ENCODE results near the gene MEIOSIN. TPM values are rescaled to one million over a fixed set of nuclear protein-coding genes. Genes with fewer than 3 reads are reported as not detected.

MEIOSIN gene
- total and polyA plus RNA-seq, 4 donors = not detected

- TF ChIP-seq, protein P1, sequence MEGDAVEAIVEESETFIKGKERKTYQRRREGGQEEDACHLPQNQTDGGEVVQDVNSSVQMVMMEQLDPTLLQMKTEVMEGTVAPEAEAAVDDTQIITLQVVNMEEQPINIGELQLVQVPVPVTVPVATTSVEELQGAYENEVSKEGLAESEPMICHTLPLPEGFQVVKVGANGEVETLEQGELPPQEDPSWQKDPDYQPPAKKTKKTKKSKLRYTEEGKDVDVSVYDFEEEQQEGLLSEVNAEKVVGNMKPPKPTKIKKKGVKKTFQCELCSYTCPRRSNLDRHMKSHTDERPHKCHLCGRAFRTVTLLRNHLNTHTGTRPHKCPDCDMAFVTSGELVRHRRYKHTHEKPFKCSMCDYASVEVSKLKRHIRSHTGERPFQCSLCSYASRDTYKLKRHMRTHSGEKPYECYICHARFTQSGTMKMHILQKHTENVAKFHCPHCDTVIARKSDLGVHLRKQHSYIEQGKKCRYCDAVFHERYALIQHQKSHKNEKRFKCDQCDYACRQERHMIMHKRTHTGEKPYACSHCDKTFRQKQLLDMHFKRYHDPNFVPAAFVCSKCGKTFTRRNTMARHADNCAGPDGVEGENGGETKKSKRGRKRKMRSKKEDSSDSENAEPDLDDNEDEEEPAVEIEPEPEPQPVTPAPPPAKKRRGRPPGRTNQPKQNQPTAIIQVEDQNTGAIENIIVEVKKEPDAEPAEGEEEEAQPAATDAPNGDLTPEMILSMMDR (IDR thresholded peaks at IDR 0.05; ENCODE audit: control extremely low read depth, extremely low read depth) = no peak
- ATAC-seq (ENCODE audit: insufficient read depth, low FRiP score) = no peak
- Histone ChIP-seq H3K36me3 (ENCODE audit: control insufficient read depth in 4 of 4, insufficient read depth in 4 of 4, low read length in 4 of 4) (peaks cover 0 to 3% (median 1%) of the 10 kb centered on the region in 4 donors), H3K9ac (ENCODE audit: insufficient read depth in 1 of 2, low read length in 2 of 2) (peak overlapping the region in 1 of 2 donors; percentile 79), H3K9me3 (ENCODE audit: control insufficient read depth in 4 of 4, insufficient read depth in 3 of 4, low read length in 3 of 4) (no peaks in the 10 kb centered on the region), H3K4me1 (ENCODE audit: control insufficient read depth in 5 of 5, insufficient read depth in 5 of 5, low read length in 5 of 5) (peaks cover 2 to 52% (median 11%) of the 10 kb centered on the region in 5 donors), H3K27ac (ENCODE audit: low read depth in 1 of 2, low read length in 1 of 2) (peak overlapping the region; percentile 74 to 87), H3K27me3 (ENCODE audit: control insufficient read depth in 3 of 3, insufficient read depth in 3 of 3, low read length in 2 of 3) (no peaks in the 10 kb centered on the region), H3K4me3 (peak overlapping the region; percentile 59)
- peak; percentile 88 to 94 (median 90) for DNase-seq
- WGBS, 2 donors = 17 to 27% methylated on average over 24 to 31 of the region's 31 CpGs
Measured at GRCh38 chr19:45767410-45767880, 34.2 kb downstream of the MEIOSIN start.

- peak; percentile 74 to 87 (median 77) for DNase-seq
- peaks cover 0 to 5% (median 2%) of the 10 kb centered on the region in 4 donors for H3K36me3 ChIP-seq (ENCODE audit: control insufficient read depth in 4 of 4, insufficient read depth in 4 of 4, low read length in 4 of 4)
- H3K9me3 ChIP-seq (ENCODE audit: control insufficient read depth in 4 of 4, insufficient read depth in 3 of 4, low read length in 3 of 4) = no peaks in the 10 kb centered on the region
- TF ChIP-seq, protein P1 (IDR thresholded peaks at IDR 0.05; ENCODE audit: control extremely low read depth, extremely low read depth) = no peak
- H3K27ac ChIP-seq (ENCODE audit: low read depth in 1 of 2, low read length in 1 of 2) = peak overlapping the region; percentile 74 to 87
- peak overlapping the region; percentile 59 for H3K4me3 ChIP-seq
- ATAC-seq (ENCODE audit: insufficient read depth, low FRiP score) = no peak
- H3K9ac ChIP-seq (ENCODE audit: insufficient read depth in 1 of 2, low read length in 2 of 2) = peak overlapping the region; percentile 37 to 60
- H3K27me3 ChIP-seq (ENCODE audit: control insufficient read depth in 3 of 3, insufficient read depth in 3 of 3, low read length in 2 of 3) = no peaks in the 10 kb centered on the region
- 1 to 2% methylated on average over 96 to 102 of the region's 102 CpGs for WGBS, 2 donors
- peaks cover 2 to 52% (median 11%) of the 10 kb centered on the region in 5 donors for H3K4me1 ChIP-seq (ENCODE audit: control insufficient read depth in 5 of 5, insufficient read depth in 5 of 5, low read length in 5 of 5)
Measured at GRCh38 chr19:45767881-45768654, 34.8 kb downstream of the MEIOSIN start.

- Histone ChIP-seq H3K27ac (ENCODE audit: low read depth in 1 of 2, low read length in 1 of 2) (peak overlapping the region; percentile 74 to 87), H3K4me3 (peak overlapping the region; percentile 59), H3K9me3 (ENCODE audit: control insufficient read depth in 4 of 4, insufficient read depth in 3 of 4, low read length in 3 of 4) (no peaks in the 10 kb centered on the region), H3K27me3 (ENCODE audit: control insufficient read depth in 3 of 3, insufficient read depth in 3 of 3, low read length in 2 of 3) (no peaks in the 10 kb centered on the region), H3K9ac (ENCODE audit: insufficient read depth in 1 of 2, low read length in 2 of 2) (peak overlapping the region in 1 of 2 donors; percentile 94), H3K36me3 (ENCODE audit: control insufficient read depth in 4 of 4, insufficient read depth in 4 of 4, low read length in 4 of 4) (peaks cover 0 to 6% (median 4%) of the 10 kb centered on the region in 4 donors), H3K4me1 (ENCODE audit: control insufficient read depth in 5 of 5, insufficient read depth in 5 of 5, low read length in 5 of 5) (peaks cover 2 to 49% (median 11%) of the 10 kb centered on the region in 5 donors)
- WGBS, 2 donors = 0 to 1% methylated on average over 21 to 33 of the region's 33 CpGs
- DNase-seq (peak in 1 of 3 donors; percentile 66), ATAC-seq (ENCODE audit: insufficient read depth, low FRiP score) (no peak)
- TF ChIP-seq, protein P1 (IDR thresholded peaks at IDR 0.05; ENCODE audit: control extremely low read depth, extremely low read depth) = no peak
Measured at GRCh38 chr19:45768655-45768983, 35.4 kb downstream of the MEIOSIN start.
